A549 treated with CpdA at 1 μM for 4 hours (cell line): ENCODE data around the gene ZNF414. TPM values are rescaled to one million over a fixed set of nuclear protein-coding genes. Genes with fewer than 3 reads are reported as not detected.

Experiments used
- total RNA-seq: library from RNA; stranded (reverse); fragments of 200-300 nt; extraction: Qiagen RNA extraction; gene quantifications from 5 replicates; pipeline ENCODE4 v1.2.3, GENCODE V29; 2022; ENCODE audit warnings: low read depth

The ZNF414 gene, protein sequence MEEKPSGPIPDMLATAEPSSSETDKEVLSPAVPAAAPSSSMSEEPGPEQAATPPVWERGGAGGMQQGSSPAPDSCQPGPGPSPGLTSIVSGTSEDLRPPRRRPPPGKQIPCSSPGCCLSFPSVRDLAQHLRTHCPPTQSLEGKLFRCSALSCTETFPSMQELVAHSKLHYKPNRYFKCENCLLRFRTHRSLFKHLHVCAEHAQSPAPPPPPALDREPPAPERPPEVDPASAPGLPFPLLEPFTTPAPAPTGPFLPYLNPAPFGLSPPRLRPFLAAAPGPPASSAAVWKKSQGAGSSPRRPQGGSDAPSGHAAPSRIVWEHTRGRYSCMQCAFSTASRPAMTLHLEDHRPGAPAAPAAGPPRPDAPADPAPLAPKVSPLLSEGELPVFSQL
- total RNA-seq: 16.0 to 18.5 TPM (median 17.7 TPM) in 5 replicates

DNA sequence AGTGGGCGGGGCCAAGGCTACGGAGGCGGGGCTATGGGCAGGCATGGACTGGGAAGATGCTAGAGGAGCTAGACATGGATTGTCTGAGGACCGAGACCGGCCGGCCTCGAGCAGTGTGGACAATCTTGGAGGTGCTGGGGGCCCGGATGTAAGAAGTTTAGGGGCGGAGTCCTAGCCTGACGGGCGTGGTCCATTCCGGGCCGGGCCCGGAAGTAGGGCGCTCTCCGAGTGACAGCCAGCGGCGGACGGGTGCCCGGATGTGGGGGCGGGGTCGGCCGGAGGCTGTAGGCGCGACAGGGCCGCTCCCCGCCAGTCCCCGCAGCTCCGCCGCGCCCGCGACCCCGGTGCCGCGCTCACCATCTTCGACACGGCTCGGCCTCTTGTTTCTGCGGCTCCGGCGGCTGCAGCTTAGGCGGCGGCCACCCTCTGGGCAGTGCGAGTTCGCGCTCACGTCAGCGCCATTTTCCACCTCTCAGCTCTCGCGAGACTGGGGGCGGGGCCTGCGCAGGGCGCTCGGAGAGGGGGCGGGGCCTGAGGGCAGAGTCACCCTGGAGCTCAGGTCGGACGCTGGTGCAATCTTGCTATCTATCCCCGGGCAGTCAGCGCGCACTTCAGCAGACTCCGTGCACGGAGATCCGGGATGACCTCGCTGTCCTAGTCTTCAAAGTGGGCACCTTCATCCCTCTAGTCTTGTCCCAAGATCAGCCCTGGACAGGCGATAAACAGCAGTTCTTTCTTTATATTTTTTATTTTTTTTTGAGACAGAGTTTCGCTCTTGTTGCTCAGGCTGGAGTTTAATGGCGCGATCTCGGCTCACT, at the start of gene ZNF414:
Gene ZNF414, minus strand, starts transcription at position 481 of the 818 bp plus-strand sequence. Its CDS starts 121 bp downstream, at position 360.

Other genes starting within 250 kb of the ZNF414 start
- 62.4 to 102 TPM (median 94.3 TPM) in 5 replicates for gene CD320, start 205.8 kb downstream of the ZNF414 start, total RNA-seq
- gene NDUFA7, start 192.8 kb downstream of the ZNF414 start, total RNA-seq: 48.9 to 89.8 TPM (median 84.6 TPM) in 5 replicates
- 394 to 970 TPM (median 902 TPM) in 5 replicates for gene RPS28, start 192.7 kb downstream of the ZNF414 start, total RNA-seq
- gene KANK3, start 170.9 kb downstream of the ZNF414 start, total RNA-seq: 2.3 to 4.3 TPM (median 3.5 TPM) in 5 replicates
- 32.4 to 60.0 TPM (median 48.8 TPM) in 5 replicates for gene ANGPTL4, start 150.0 kb downstream of the ZNF414 start, total RNA-seq
- gene RAB11B, start 123.8 kb downstream of the ZNF414 start, total RNA-seq: 82.7 to 98.2 TPM (median 88.3 TPM) in 5 replicates
- gene MARCHF2, start 100.9 kb downstream of the ZNF414 start, total RNA-seq: 13.4 to 18.0 TPM (median 15.8 TPM) in 5 replicates
- gene HNRNPM, start 69.2 kb downstream of the ZNF414 start, total RNA-seq: 227 to 297 TPM (median 240 TPM) in 5 replicates
- gene PRAM1, start 11.5 kb downstream of the ZNF414 start, total RNA-seq: 0.08 to 0.29 TPM (median 0.11 TPM) in 4 of 5 replicates, not detected in the other
- gene MYO1F, start 63.3 kb upstream of the ZNF414 start, total RNA-seq: 0.17 to 0.35 TPM (median 0.24 TPM) in 5 replicates
- gene ADAMTS10, start 96.5 kb upstream of the ZNF414 start, total RNA-seq: 12.8 to 20.7 TPM (median 14.9 TPM) in 5 replicates
- gene NFILZ, start 116.5 kb upstream of the ZNF414 start, total RNA-seq: not detected in 5 replicates
- gene ACTL9, start 184.6 kb upstream of the ZNF414 start, total RNA-seq: not detected in 5 replicates
- gene OR2Z1, start 207.5 kb upstream of the ZNF414 start, total RNA-seq: not detected in 5 replicates